ENCODE data around the gene ZNF407. TPM values are rescaled to one million over a fixed set of nuclear protein-coding genes. Genes with fewer than 3 reads are reported as not detected.

ZNF407 gene
- total and polyA plus RNA-seq, 2 experiments from 2014 or later, result 2.1 to 10.4 TPM

DNA sequence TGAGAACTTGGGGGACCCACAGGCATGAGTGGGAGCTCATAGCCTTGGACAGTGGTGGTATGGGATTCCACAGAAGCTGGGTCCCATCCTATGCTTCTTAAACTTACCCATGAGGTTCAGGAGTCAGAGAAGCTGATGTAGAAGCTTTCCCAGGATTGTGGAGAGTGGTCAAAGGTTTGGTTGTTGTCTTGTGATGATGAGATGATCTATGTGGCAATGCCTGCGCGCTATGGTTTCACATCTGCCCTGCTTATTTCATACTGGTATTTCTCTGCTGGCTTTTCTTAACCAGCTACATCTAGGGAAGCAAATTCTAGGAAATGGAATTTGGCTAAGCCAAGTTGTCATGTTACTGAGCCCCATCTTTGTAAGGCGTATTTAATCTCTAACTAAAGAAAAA, 168.6 kb downstream of the ZNF407 start:
- no peaks in the 10 kb centered on the region for H3F3A ChIP-seq (replicated peaks; ENCODE audit: low read depth)
- Mint-ChIP-seq H3K4me3 (no peak overlapping the region), H3K9me3 (no peaks in the 10 kb centered on the region), H3K27ac (no peak overlapping the region), H3K36me3 (ENCODE audit: low read depth) (no peaks in the 10 kb centered on the region), H3K27me3 (ENCODE audit: insufficient read depth, low read depth, poor library complexity) (no peaks in the 10 kb centered on the region), H3K4me1 (no peaks in the 10 kb centered on the region)
- no peak overlapping the region for H3K27ac ChIP-seq (ENCODE audit: low read depth)
- H3K4me2 ChIP-seq, result no peak overlapping the region
- TF ChIP-seq, protein P1, sequence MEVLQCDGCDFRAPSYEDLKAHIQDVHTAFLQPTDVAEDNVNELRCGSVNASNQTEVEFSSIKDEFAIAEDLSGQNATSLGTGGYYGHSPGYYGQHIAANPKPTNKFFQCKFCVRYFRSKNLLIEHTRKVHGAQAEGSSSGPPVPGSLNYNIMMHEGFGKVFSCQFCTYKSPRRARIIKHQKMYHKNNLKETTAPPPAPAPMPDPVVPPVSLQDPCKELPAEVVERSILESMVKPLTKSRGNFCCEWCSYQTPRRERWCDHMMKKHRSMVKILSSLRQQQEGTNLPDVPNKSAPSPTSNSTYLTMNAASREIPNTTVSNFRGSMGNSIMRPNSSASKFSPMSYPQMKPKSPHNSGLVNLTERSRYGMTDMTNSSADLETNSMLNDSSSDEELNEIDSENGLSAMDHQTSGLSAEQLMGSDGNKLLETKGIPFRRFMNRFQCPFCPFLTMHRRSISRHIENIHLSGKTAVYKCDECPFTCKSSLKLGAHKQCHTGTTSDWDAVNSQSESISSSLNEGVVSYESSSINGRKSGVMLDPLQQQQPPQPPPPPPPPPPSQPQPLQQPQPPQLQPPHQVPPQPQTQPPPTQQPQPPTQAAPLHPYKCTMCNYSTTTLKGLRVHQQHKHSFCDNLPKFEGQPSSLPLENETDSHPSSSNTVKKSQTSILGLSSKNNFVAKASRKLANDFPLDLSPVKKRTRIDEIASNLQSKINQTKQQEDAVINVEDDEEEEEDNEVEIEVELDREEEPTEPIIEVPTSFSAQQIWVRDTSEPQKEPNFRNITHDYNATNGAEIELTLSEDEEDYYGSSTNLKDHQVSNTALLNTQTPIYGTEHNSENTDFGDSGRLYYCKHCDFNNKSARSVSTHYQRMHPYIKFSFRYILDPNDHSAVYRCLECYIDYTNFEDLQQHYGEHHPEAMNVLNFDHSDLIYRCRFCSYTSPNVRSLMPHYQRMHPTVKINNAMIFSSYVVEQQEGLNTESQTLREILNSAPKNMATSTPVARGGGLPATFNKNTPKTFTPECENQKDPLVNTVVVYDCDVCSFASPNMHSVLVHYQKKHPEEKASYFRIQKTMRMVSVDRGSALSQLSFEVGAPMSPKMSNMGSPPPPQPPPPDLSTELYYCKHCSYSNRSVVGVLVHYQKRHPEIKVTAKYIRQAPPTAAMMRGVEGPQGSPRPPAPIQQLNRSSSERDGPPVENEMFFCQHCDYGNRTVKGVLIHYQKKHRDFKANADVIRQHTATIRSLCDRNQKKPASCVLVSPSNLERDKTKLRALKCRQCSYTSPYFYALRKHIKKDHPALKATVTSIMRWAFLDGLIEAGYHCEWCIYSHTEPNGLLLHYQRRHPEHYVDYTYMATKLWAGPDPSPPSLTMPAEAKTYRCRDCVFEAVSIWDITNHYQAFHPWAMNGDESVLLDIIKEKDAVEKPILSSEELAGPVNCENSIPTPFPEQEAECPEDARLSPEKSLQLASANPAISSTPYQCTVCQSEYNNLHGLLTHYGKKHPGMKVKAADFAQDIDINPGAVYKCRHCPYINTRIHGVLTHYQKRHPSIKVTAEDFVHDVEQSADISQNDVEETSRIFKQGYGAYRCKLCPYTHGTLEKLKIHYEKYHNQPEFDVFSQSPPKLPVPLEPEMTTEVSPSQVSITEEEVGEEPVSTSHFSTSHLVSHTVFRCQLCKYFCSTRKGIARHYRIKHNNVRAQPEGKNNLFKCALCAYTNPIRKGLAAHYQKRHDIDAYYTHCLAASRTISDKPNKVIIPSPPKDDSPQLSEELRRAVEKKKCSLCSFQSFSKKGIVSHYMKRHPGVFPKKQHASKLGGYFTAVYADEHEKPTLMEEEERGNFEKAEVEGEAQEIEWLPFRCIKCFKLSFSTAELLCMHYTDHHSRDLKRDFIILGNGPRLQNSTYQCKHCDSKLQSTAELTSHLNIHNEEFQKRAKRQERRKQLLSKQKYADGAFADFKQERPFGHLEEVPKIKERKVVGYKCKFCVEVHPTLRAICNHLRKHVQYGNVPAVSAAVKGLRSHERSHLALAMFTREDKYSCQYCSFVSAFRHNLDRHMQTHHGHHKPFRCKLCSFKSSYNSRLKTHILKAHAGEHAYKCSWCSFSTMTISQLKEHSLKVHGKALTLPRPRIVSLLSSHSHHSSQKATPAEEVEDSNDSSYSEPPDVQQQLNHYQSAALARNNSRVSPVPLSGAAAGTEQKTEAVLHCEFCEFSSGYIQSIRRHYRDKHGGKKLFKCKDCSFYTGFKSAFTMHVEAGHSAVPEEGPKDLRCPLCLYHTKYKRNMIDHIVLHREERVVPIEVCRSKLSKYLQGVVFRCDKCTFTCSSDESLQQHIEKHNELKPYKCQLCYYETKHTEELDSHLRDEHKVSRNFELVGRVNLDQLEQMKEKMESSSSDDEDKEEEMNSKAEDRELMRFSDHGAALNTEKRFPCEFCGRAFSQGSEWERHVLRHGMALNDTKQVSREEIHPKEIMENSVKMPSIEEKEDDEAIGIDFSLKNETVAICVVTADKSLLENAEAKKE (CRISPR knock-in tag; IDR thresholded peaks at IDR 0.05), result no peak
- TF ChIP-seq NANOG (IDR thresholded peaks at IDR 0.05; ENCODE audit: borderline replicate concordance) (no peak), JUNB (IDR thresholded peaks at IDR 0.05; ENCODE audit: unreplicated experiment) (no peak), POLR2AphosphoS5 (IDR thresholded peaks at IDR 0.05; ENCODE audit: low read depth) (no peak), EZH2phosphoT487 (IDR thresholded peaks at IDR 0.05; ENCODE audit: unreplicated experiment) (no peak), ZNF331 (CRISPR knock-in tag; IDR thresholded peaks at IDR 0.05; ENCODE audit: low read depth) (no peak), CREB1 (CRISPR knock-in tag; IDR thresholded peaks at IDR 0.05; ENCODE audit: low read depth) (no peak), STAT1 (IDR thresholded peaks at IDR 0.05; ENCODE audit: unreplicated experiment) (no peak), ZNF114 (CRISPR knock-in tag; IDR thresholded peaks at IDR 0.05) (no peak)
- TF ChIP-seq, protein P2, sequence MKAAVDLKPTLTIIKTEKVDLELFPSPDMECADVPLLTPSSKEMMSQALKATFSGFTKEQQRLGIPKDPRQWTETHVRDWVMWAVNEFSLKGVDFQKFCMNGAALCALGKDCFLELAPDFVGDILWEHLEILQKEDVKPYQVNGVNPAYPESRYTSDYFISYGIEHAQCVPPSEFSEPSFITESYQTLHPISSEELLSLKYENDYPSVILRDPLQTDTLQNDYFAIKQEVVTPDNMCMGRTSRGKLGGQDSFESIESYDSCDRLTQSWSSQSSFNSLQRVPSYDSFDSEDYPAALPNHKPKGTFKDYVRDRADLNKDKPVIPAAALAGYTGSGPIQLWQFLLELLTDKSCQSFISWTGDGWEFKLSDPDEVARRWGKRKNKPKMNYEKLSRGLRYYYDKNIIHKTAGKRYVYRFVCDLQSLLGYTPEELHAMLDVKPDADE (IDR thresholded peaks at IDR 0.05), result no peak
- TF ChIP-seq, protein P3, sequence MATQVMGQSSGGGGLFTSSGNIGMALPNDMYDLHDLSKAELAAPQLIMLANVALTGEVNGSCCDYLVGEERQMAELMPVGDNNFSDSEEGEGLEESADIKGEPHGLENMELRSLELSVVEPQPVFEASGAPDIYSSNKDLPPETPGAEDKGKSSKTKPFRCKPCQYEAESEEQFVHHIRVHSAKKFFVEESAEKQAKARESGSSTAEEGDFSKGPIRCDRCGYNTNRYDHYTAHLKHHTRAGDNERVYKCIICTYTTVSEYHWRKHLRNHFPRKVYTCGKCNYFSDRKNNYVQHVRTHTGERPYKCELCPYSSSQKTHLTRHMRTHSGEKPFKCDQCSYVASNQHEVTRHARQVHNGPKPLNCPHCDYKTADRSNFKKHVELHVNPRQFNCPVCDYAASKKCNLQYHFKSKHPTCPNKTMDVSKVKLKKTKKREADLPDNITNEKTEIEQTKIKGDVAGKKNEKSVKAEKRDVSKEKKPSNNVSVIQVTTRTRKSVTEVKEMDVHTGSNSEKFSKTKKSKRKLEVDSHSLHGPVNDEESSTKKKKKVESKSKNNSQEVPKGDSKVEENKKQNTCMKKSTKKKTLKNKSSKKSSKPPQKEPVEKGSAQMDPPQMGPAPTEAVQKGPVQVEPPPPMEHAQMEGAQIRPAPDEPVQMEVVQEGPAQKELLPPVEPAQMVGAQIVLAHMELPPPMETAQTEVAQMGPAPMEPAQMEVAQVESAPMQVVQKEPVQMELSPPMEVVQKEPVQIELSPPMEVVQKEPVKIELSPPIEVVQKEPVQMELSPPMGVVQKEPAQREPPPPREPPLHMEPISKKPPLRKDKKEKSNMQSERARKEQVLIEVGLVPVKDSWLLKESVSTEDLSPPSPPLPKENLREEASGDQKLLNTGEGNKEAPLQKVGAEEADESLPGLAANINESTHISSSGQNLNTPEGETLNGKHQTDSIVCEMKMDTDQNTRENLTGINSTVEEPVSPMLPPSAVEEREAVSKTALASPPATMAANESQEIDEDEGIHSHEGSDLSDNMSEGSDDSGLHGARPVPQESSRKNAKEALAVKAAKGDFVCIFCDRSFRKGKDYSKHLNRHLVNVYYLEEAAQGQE (IDR thresholded peaks at IDR 0.05; ENCODE audit: unreplicated experiment), result no peak
- TF ChIP-seq, protein P4, sequence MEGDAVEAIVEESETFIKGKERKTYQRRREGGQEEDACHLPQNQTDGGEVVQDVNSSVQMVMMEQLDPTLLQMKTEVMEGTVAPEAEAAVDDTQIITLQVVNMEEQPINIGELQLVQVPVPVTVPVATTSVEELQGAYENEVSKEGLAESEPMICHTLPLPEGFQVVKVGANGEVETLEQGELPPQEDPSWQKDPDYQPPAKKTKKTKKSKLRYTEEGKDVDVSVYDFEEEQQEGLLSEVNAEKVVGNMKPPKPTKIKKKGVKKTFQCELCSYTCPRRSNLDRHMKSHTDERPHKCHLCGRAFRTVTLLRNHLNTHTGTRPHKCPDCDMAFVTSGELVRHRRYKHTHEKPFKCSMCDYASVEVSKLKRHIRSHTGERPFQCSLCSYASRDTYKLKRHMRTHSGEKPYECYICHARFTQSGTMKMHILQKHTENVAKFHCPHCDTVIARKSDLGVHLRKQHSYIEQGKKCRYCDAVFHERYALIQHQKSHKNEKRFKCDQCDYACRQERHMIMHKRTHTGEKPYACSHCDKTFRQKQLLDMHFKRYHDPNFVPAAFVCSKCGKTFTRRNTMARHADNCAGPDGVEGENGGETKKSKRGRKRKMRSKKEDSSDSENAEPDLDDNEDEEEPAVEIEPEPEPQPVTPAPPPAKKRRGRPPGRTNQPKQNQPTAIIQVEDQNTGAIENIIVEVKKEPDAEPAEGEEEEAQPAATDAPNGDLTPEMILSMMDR (conservative IDR thresholded peaks at IDR 0.05; ENCODE audit: low read depth in 2 of 2), result no peak
- DNase-seq (ENCODE audit: low spot score) (no peak), ATAC-seq (no peak)
- no peak overlapping the region for H2AFZ ChIP-seq
- no peaks in the 10 kb centered on the region for H4K20me1 ChIP-seq (replicated peaks; ENCODE audit: insufficient read depth)
- H3K36me3 ChIP-seq (ENCODE audit: insufficient read depth), result no peaks in the 10 kb centered on the region
- no peak overlapping the region for H3K4me3 ChIP-seq
- no peaks in the 10 kb centered on the region for H3K27me3 ChIP-seq (ENCODE audit: insufficient read depth)
- no peaks in the 10 kb centered on the region for H3K4me1 ChIP-seq (ENCODE audit: insufficient read depth)
- H3K9me2 ChIP-seq (ENCODE audit: insufficient read depth), result no peaks in the 10 kb centered on the region
- H3K79me2 ChIP-seq (replicated peaks; ENCODE audit: insufficient read depth), result no peaks in the 10 kb centered on the region
